Measurements from ENCODE around the gene FMO1. TPM values are rescaled to one million over a fixed set of nuclear protein-coding genes. Genes with fewer than 3 reads are reported as not detected.

FMO1 gene
- total and polyA plus RNA-seq, 8 donors, result 1.4 to 3.2 (median 2.2) TPM; not detected in 4

GRCh38 chr1:171313319-171313834 lies 65.1 kb downstream of the FMO1 start:
- peaks cover 0 to 4% (median 0%) of the 10 kb centered on the region in 4 donors for H3K36me3 ChIP-seq
- no peak overlapping the region for H3K4me3 ChIP-seq
- no peaks in the 10 kb centered on the region for H3K9me3 ChIP-seq
- peaks cover 0 to 22% (median 16%) of the 10 kb centered on the region in 4 donors for H3K4me1 ChIP-seq
- H3K27ac ChIP-seq, result peak overlapping the region in 4 of 5 donors; percentile 47 to 80 (median 73)
- H3K27me3 ChIP-seq, result no peaks in the 10 kb centered on the region
- WGBS, 5 donors, result 7 to 13% (median 9%) methylated on average over 1 of the region's 1 CpG
- intact Hi-C loops (cut with DNase I; ENCODE audit: low total_unique reads), result no loop called here
- no peak for DNase-seq
- TF ChIP-seq EP300 (IDR thresholded peaks at IDR 0.05) (no peak), CTCF (IDR thresholded peaks at IDR 0.05) (no peak), POLR2A (IDR thresholded peaks at IDR 0.05) (no peak), POLR2AphosphoS5 (IDR thresholded peaks at IDR 0.05) (no peak)

- peak; percentile 88 to 99 for DNase-seq
- H3K27me3 ChIP-seq, result no peaks in the 10 kb centered on the region
- H3K4me3 ChIP-seq, result peak within 1 kb of the TSS; percentile 20 to 34 (median 24)
- peaks cover 0 to 8% (median 4%) of the 10 kb centered on the region in 4 donors for H3K36me3 ChIP-seq
- TF ChIP-seq CTCF (IDR thresholded peaks at IDR 0.05) (peak in 5 of 7 experiments; percentile 50 to 97 (median 65)), POLR2A (IDR thresholded peaks at IDR 0.05) (peak in 1 of 4 donors; percentile 23), POLR2AphosphoS5 (IDR thresholded peaks at IDR 0.05) (peak; percentile 82 to 95 (median 89)), EP300 (IDR thresholded peaks at IDR 0.05) (peak; percentile 37)
- peak within 1 kb of the TSS in 4 of 5 donors; percentile 47 to 80 (median 73) for H3K27ac ChIP-seq
- intact Hi-C loops (cut with DNase I; ENCODE audit: low total_unique reads), result no loop called here
- H3K9me3 ChIP-seq, result peaks cover 0 to 3% (median 0%) of the 10 kb centered on the region in 4 donors
- peaks cover 0 to 22% (median 16%) of the 10 kb centered on the region in 4 donors for H3K4me1 ChIP-seq
- 0 to 1% (median 0%) methylated on average over 10 of the region's 10 CpGs for WGBS, 5 donors
These were observed 65.6 kb downstream of the FMO1 start, which contains the start of gene FMO4 for GRCh38 chr1:171313835-171314320. Gene FMO4 (plus strand): TSS chr1:171314183. CDS start chr1:171319826, 5,643 bp downstream.

- no peak overlapping the region for H3K27ac ChIP-seq
- no peaks in the 10 kb centered on the region for H3K4me1 ChIP-seq
- H3K4me3 ChIP-seq, result no peak overlapping the region
- no peak for DNase-seq
- WGBS, 5 donors, result 91 to 96% (median 93%) methylated on average over 7 of the region's 7 CpGs
- H3K9me3 ChIP-seq, result no peaks in the 10 kb centered on the region
- no peak for TF ChIP-seq CTCF (IDR thresholded peaks at IDR 0.05)
- TF ChIP-seq EP300 (IDR thresholded peaks at IDR 0.05), result no peak
- no peak for TF ChIP-seq POLR2A (IDR thresholded peaks at IDR 0.05)
- TF ChIP-seq POLR2AphosphoS5 (IDR thresholded peaks at IDR 0.05), result no peak
- peaks cover 0 to 6% (median 3%) of the 10 kb centered on the region in 4 donors for H3K36me3 ChIP-seq
- intact Hi-C loops (cut with DNase I; ENCODE audit: low total_unique reads), result no loop called here
- H3K27me3 ChIP-seq, result no peaks in the 10 kb centered on the region
These were observed 81.0 kb downstream of the FMO1 start for GRCh38 chr1:171329251-171329650.

- Histone ChIP-seq H3K27me3 (no peaks in the 10 kb centered on the region), H3K4me1 (no peaks in the 10 kb centered on the region), H3K9me3 (no peaks in the 10 kb centered on the region), H3K36me3 (peaks cover 0 to 22% (median 4%) of the 10 kb centered on the region in 4 donors), H3K27ac (no peak overlapping the region), H3K4me3 (no peak overlapping the region)
- DNase-seq, result no peak
- intact Hi-C loops (cut with DNase I; ENCODE audit: low total_unique reads), result no loop called here
- 87 to 100% (median 95%) methylated on average over 1 of the region's 1 CpG for WGBS, 5 donors
- TF ChIP-seq POLR2AphosphoS5 (IDR thresholded peaks at IDR 0.05) (no peak), EP300 (IDR thresholded peaks at IDR 0.05) (no peak), CTCF (IDR thresholded peaks at IDR 0.05) (no peak), POLR2A (IDR thresholded peaks at IDR 0.05) (no peak)
These were observed 85.8 kb downstream of the FMO1 start for GRCh38 chr1:171334024-171334640.

Small RNA genes lying within 50 kb of the gene (small RNA-seq; reads per million reads assigned to genes)
- gene RF00019, result 0 reads per million in 4 donors

Other genes with a start within 250 kb of the FMO1 start
- gene FMO3, start 157.6 kb upstream of the FMO1 start, total RNA-seq, result 1 to 10 TPM in 4 of 5 donors, under 1 TPM in 1; 0.55 to 2.3 (median 1.8) TPM
- 1 to 10 TPM; 1.2 to 7.0 (median 3.8) TPM for gene FMO3, start 157.6 kb upstream of the FMO1 start, polyA plus RNA-seq
- 10 to 100 TPM in 2 of 5 donors, 1 to 10 TPM in 2, not detected in 1; 5.1 to 47.3 (median 9.6) TPM for gene FMO2, start 63.2 kb upstream of the FMO1 start, total RNA-seq
- 1 to 10 TPM; 2.8 to 5.8 (median 5.2) TPM for gene FMO2, start 63.2 kb upstream of the FMO1 start, polyA plus RNA-seq
- 1 to 10 TPM in 3 of 5 donors, under 1 TPM in 1, not detected in 1; 0.89 to 5.9 (median 3.4) TPM for gene FMO4, start 65.7 kb downstream of the FMO1 start, total RNA-seq
- gene FMO4, start 65.7 kb downstream of the FMO1 start, polyA plus RNA-seq, result 10 to 100 TPM in 1 of 3 donors, 1 to 10 TPM in 2; 3.2 to 12.2 (median 3.8) TPM
- gene PRRC2C, start 237.0 kb downstream of the FMO1 start, total RNA-seq, result 10 to 100 TPM; 44.9 to 99.3 (median 90.5) TPM
- gene PRRC2C, start 237.0 kb downstream of the FMO1 start, polyA plus RNA-seq, result 100 to 1,000 TPM in 1 of 3 donors, 10 to 100 TPM in 2; 19.0 to 404 (median 35.9) TPM

Measured in stomach (tissue), 9 donors.